HEK293 (cell line): ENCODE results near the gene KRTAP3-3.
"Not testable (repeated sequence)": the region's sequence is repeated elsewhere in the genome, so short reads cannot be mapped to it uniquely, and the experiment has no call there.

Experiments used
- ELK4 ChIP-seq: IDR thresholded peaks from 2 replicates; pipeline ENCODE4 v1.6.1; 2011; ENCODE audit warnings: mild to moderate bottlenecking, low read depth, low read length, borderline replicate concordance
- MEIS1 ChIP-seq: sonication (generic); formaldehyde crosslinking; IDR thresholded peaks from 2 replicates; pipeline ENCODE4 v1.8.1; 2022; ENCODE audit warnings: missing genetic modification reagents, mild to moderate bottlenecking, borderline replicate concordance
- SP7 ChIP-seq: fragments of 450-650 bp; formaldehyde crosslinking; IDR thresholded peaks from 2 replicates; pipeline ENCODE4 v1.5.1; 2016; ENCODE audit warnings: missing biosample characterization, missing genetic modification characterization
- ZNF138 ChIP-seq: fragments of 450-650 bp; formaldehyde crosslinking; IDR thresholded peaks from 2 replicates; pipeline ENCODE4 v1.5.1; 2016; ENCODE audit warnings: missing biosample characterization, missing genetic modification characterization, borderline replicate concordance
- ZNF184 ChIP-seq: fragments of 450-650 bp; IDR thresholded peaks from 2 replicates; pipeline ENCODE4 v1.5.1; 2018; ENCODE audit warnings: missing biosample characterization, mild to moderate bottlenecking, missing genetic modification characterization
- ZNF19 ChIP-seq: fragments of 450-650 bp; formaldehyde crosslinking; IDR thresholded peaks from 2 replicates; pipeline ENCODE4; 2016; ENCODE audit warnings: missing biosample characterization, missing genetic modification characterization, low read depth
- ZNF211 ChIP-seq: fragments of 450-650 bp; formaldehyde crosslinking; IDR thresholded peaks from 2 replicates; pipeline ENCODE4 v1.5.1; 2016; ENCODE audit warnings: low read depth, missing biosample characterization, missing genetic modification characterization
- ZNF24 ChIP-seq: fragments of 450-650 bp; formaldehyde crosslinking; IDR thresholded peaks from 2 replicates; pipeline ENCODE4 v1.5.1; 2016; ENCODE audit warnings: missing biosample characterization, missing genetic modification characterization
- ZNF248 ChIP-seq: fragments of 450-650 bp; formaldehyde crosslinking; IDR thresholded peaks from 2 replicates; pipeline ENCODE4 v1.5.1; 2017; ENCODE audit warnings: missing biosample characterization, missing genetic modification characterization
- ZNF510 ChIP-seq: fragments of 450-650 bp; formaldehyde crosslinking; IDR thresholded peaks from 2 replicates; pipeline ENCODE4 v1.5.1; 2018; ENCODE audit warnings: mild to moderate bottlenecking, missing genetic modification characterization, missing biosample characterization; ENCODE audit not compliant: insufficient replicate concordance
- ZNF645 ChIP-seq: fragments of 450-650 bp; formaldehyde crosslinking; IDR thresholded peaks from 2 replicates; pipeline ENCODE4; 2016; ENCODE audit warnings: missing biosample characterization, missing genetic modification characterization
- ZNF692 ChIP-seq: fragments of 450-650 bp; formaldehyde crosslinking; IDR thresholded peaks from 2 replicates; pipeline ENCODE4 v1.5.1; 2016; ENCODE audit warnings: missing biosample characterization, missing genetic modification characterization
- TF ChIP-seq, protein P1 (sequence below): fragments of 450-650 bp; formaldehyde crosslinking; IDR thresholded peaks from 2 replicates; pipeline ENCODE4 v1.5.1; 2016; ENCODE audit warnings: missing biosample characterization, missing genetic modification characterization

DNA sequence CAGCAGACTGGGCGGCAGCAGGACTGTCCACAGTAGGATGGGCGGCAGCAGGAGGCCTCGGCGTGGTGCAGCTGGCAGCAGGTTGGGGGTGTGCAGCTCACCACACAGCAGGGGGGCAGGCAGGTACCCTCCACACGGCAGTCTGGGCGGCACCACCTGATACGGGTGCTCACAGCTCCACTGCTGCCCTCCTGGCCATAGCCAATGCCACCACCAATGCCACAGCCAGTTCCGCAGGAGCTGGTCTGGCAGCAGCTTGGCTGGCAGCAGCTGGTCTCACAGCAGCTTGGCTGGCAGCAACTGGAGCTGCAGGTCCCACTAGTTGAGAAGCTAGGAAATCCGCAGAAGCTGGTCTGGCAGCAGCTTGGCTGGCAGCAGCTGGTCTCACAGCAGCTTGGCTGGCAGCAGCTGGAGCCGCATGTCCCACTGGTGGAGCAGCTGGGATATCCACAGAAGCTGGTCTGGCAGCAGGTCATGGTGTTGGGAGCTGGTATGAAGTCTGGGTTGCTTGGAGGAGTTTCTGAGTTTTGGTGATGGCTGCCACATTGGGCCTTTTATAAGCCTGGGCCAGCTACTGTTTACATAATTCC is 40.5 kb upstream of the KRTAP3-3 start, which contains the start of gene KRTAP1-3:
- TF ChIP-seq ZNF184 (tag by site-specific recombination); ZNF19; ZNF138 (tag by site-specific recombination); MEIS1 (CRISPR knock-in tag); ZNF692; ZNF645 (tag by site-specific recombination); ZNF211 (tag by site-specific recombination); ELK4; SP7; ZNF510 (tag by site-specific recombination); ZNF248; ZNF24 (tag by site-specific recombination): not testable (repeated sequence)
- TF ChIP-seq, protein P1, sequence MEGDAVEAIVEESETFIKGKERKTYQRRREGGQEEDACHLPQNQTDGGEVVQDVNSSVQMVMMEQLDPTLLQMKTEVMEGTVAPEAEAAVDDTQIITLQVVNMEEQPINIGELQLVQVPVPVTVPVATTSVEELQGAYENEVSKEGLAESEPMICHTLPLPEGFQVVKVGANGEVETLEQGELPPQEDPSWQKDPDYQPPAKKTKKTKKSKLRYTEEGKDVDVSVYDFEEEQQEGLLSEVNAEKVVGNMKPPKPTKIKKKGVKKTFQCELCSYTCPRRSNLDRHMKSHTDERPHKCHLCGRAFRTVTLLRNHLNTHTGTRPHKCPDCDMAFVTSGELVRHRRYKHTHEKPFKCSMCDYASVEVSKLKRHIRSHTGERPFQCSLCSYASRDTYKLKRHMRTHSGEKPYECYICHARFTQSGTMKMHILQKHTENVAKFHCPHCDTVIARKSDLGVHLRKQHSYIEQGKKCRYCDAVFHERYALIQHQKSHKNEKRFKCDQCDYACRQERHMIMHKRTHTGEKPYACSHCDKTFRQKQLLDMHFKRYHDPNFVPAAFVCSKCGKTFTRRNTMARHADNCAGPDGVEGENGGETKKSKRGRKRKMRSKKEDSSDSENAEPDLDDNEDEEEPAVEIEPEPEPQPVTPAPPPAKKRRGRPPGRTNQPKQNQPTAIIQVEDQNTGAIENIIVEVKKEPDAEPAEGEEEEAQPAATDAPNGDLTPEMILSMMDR (tag by site-specific recombination), result not testable (repeated sequence)
